ENCODE data around the gene CCDC154. TPM values are rescaled to one million over a fixed set of nuclear protein-coding genes. Genes with fewer than 3 reads are reported as not detected.

CCDC154 gene
- total and polyA plus RNA-seq, 2 donors (not counting 3 experiments of a cell fraction or from before 2014, with no cell fraction given), result 0.65 to 0.75 TPM

- FAIRE-seq (no peak), DNase-seq (ENCODE audit: low read depth, low spot score) (no peak)
- dilution Hi-C loops (cut with MboI; ENCODE audit: extremely low pct_ligation_motif_present, low sequenced_read_pairs) (no loop called here), intact Hi-C loops (cut with micrococcal nuclease) (no loop called here)
- H3K27ac ChIP-seq (ENCODE audit: insufficient read depth, low read depth, low read length), result no peak overlapping the region
- H2AFZ ChIP-seq (ENCODE audit: low read depth, low read length), result no peak overlapping the region
- no peak overlapping the region for H3K4me2 ChIP-seq (ENCODE audit: insufficient read depth, low read length)
- H3K4me1 ChIP-seq (ENCODE audit: control insufficient read depth, extremely low read depth, insufficient read depth, low read length), result no peaks in the 10 kb centered on the region
- H3K9me1 ChIP-seq (replicated peaks; ENCODE audit: control insufficient read depth, extremely low read depth, insufficient read depth, low read length), result no peaks in the 10 kb centered on the region
- TF ChIP-seq MYC (IDR thresholded peaks at IDR 0.05; ENCODE audit: low read depth, low read length) (no peak), CTCF (IDR thresholded peaks at IDR 0.05; ENCODE audit: extremely low read depth in 1 of 2, insufficient read depth in 1 of 2, low read depth in 1 of 2, low read length in 2 of 2) (no peak), GATA2 (IDR thresholded peaks at IDR 0.05; ENCODE audit: insufficient read depth, insufficient read length, low read depth, low read length) (no peak), POLR2A (IDR thresholded peaks at IDR 0.05; ENCODE audit: low read depth, low read length) (no peak), POLR2AphosphoS5 (IDR thresholded peaks at IDR 0.05; ENCODE audit: insufficient read depth, low read depth, low read length) (no peak), MAX (IDR thresholded peaks at IDR 0.05; ENCODE audit: insufficient read depth, insufficient read length) (no peak)
- no peak overlapping the region for H3K4me3 ChIP-seq (replicated peaks in 1 of 3; ENCODE audit: insufficient read depth in 1 of 3, low read depth in 1 of 3, low read length in 3 of 3)
- ChIA-PET POLR2A (no interaction called here), CTCF (no interaction called here)
- H3K9ac ChIP-seq (replicated peaks; ENCODE audit: extremely low read depth, insufficient read depth, low read length), result no peak overlapping the region
- H3K9me3 ChIP-seq (replicated peaks; ENCODE audit: control insufficient read depth, insufficient read depth, low read length), result no peaks in the 10 kb centered on the region
- H3K79me2 ChIP-seq (ENCODE audit: control insufficient read depth, insufficient read depth, low read length), result no peaks in the 10 kb centered on the region
- peaks cover 0 to 38% of the 10 kb centered on the region in 2 experiments for H3K36me3 ChIP-seq (ENCODE audit: control insufficient read depth in 2 of 2, extremely low read depth in 1 of 2, insufficient read depth in 2 of 2, low read length in 2 of 2)
- H4K20me1 ChIP-seq (replicated peaks; ENCODE audit: control insufficient read depth, extremely low read depth, insufficient read depth, low read length), result no peaks in the 10 kb centered on the region
- no peaks in the 10 kb centered on the region for H3K27me3 ChIP-seq (ENCODE audit: control insufficient read depth in 2 of 2, insufficient read depth in 2 of 2, low read length in 2 of 2)
- BruUV-seq (replicated peaks), result no TSS peak
These were observed 4.3 kb upstream of the CCDC154 start for GRCh38 chr16:1448536-1449116.

Measured in endothelial cell of umbilical vein (primary cell).